NCI-H187 (cell line): Measurements from ENCODE around the gene PAFAH1B1.
"Not testable (repeated sequence)": the region's sequence is repeated elsewhere in the genome, so short reads cannot be mapped to it uniquely, and the experiment has no call there.

ENCODE experiments used
- DNase-seq, 2 experiments: peaks; one replicate each; lab custom pipeline; 2025; lab: John Stamatoyannopoulos, UW

The PAFAH1B1 gene

DNA sequence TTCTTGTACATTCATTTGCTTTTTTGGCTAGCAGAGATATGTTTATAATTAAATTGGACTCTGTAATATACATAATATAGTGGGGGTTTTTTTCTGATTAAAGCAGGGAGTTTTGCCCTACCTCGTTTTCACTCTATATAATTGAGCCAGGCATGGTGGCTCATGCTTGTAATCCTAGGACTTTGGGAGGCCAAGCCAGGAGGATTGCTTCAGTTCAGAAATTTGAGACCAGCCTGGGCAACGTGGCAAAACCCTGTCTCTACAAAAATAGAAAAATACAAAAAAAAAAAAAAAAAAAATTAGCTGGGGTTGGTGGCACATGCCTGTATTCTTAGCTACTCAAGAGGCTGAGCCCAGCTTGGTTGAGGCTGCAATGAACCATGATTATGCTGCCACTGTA lies 42.2 kb downstream of the PAFAH1B1 start:
- DNase-seq = no peak

- DNase-seq = no peak
Measured at GRCh38 chr17:2636169-2636930, 42.9 kb downstream of the PAFAH1B1 start.

GRCh38 chr17:2637422-2637821 lies 44.0 kb downstream of the PAFAH1B1 start:
- no peak for DNase-seq

GRCh38 chr17:2644971-2645370 lies 51.5 kb downstream of the PAFAH1B1 start:
- DNase-seq = no peak

GRCh38 chr17:2647957-2648356 lies 54.5 kb downstream of the PAFAH1B1 start:
- no peak for DNase-seq

GRCh38 chr17:2649191-2649590 lies 55.7 kb downstream of the PAFAH1B1 start:
- no peak for DNase-seq

DNA sequence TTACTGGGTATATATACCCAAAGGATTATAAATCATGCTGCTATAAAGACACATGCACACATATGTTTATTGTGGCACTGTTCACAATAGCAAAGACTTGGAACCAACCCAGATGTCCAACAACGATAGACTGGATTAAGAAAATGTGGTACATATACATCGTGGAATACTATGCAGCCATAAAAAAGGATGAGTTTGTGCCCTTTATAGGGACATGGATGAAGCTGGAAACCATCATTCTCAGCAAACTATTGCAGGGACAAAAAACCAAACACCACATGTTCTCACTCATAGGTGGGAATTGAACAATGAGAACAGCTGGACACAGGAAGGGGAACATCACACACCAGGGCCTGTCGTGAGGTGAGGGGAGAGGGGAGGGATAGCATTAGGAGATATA lies 59.5 kb downstream of the PAFAH1B1 start:
- not testable (repeated sequence) for DNase-seq

DNA sequence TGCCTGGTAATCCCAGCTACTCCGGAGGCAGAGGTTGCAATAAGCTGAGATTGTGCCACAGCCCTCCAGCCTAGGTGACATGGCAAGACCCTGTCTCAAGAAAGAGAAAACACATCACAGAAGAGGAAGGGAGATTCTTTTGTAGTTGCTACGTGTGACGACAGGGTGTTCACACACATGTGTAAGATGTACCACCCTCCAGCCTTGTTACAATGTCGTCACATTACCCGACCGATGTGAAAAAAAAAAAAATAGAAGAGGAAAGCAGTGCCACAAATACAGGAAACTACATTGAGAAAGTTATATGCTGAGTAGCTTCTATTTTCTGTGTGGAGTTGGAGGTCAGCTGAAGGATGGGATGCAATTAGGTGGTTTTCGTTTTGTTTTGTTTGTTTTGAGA lies 62.1 kb downstream of the PAFAH1B1 start:
- DNase-seq = no peak

DNA sequence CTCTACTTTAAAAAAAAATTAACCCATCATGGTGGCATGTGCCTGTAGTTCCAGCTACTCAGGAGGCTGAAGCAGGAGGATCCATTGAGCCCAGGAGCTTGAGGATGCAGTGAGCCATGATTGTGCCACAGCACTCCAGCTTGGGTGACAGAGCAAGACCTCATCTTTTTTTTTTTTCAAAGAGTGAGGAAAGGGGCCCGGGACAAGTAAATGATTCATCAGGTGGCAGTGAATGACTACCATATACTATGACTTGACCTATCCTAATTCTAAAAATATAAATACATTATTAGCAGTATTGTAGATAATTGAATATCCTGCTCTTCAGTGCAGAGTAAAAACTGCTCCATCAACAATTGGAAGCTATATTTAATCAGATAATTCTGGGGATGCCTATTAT lies 62.8 kb downstream of the PAFAH1B1 start:
- no peak for DNase-seq

- not testable (repeated sequence) for DNase-seq
Measured at GRCh38 chr17:2659337-2659736, 65.9 kb downstream of the PAFAH1B1 start.

DNA sequence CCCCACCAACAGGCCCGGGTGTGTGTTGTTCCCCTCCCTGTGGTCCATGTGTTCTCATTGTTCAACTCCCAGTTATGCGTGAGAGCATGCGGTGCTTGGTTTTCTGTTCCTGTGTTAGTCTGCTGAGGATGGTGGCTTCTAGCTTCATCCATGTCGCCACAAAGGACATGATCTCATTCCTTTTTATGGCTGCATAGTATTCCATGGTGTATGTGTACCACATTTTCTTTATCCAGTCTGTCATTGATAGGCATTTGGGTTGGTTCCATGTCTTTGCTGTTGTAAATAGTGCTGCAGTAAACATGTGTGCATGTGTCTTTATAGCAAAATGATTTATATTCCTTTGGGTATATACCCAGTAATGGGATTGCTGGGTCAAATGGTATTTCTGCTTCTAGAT lies 67.0 kb downstream of the PAFAH1B1 start:
- DNase-seq = not testable (repeated sequence)

GRCh38 chr17:2672026-2672425 lies 78.6 kb downstream of the PAFAH1B1 start:
- no peak for DNase-seq

- not testable (repeated sequence) for DNase-seq
Measured at GRCh38 chr17:2679247-2679646, 85.8 kb downstream of the PAFAH1B1 start.

GRCh38 chr17:2680961-2681360 lies 87.5 kb downstream of the PAFAH1B1 start:
- no peak for DNase-seq

- DNase-seq = no peak
Measured at GRCh38 chr17:2681650-2682049, 88.2 kb downstream of the PAFAH1B1 start.

- DNase-seq = no peak
Measured at GRCh38 chr17:2682176-2682938, 88.9 kb downstream of the PAFAH1B1 start.

- no peak for DNase-seq
Measured at GRCh38 chr17:2683912-2684311, 90.5 kb downstream of the PAFAH1B1 start.

DNA sequence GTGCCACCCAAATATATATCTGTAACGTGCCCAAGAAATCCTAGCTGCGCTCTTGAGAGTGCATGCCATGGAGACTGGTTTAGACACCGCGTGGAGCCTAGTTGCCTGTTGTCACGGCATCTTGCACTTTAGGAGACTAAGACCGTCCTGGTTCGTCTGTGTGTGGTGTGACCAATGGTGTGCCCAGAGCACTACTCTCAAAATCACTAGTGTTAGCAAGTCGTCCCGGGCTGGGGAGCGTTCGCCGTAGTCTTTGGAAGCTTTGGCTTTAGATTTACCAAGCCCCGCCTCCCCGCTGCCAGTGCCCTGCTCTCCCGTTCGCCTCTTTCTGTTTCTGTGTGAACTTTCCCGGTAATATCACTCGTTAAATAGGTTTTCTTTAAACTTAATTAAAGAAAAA lies 91.1 kb downstream of the PAFAH1B1 start:
- DNase-seq = no peak

DNA sequence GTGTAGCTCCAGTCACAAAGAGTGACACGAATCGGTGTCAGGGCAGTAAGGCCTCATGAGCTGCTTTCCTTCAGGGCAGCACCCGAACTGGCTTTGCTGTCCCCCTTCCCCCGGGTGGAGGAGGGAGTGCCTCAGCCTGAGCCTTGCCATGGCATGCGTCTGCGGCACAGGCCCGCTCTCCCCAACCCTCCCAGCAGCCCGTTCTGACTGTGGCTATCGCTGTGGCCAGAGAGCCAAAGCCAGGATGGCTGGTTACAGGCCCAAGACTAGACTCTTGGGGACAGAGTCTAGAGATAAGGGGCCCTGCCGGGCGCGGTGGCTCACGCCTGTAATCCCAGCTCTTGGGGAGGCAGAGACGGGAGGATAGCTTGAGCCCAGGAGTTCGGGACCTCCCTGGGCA lies 92.2 kb downstream of the PAFAH1B1 start:
- no peak for DNase-seq

DNA sequence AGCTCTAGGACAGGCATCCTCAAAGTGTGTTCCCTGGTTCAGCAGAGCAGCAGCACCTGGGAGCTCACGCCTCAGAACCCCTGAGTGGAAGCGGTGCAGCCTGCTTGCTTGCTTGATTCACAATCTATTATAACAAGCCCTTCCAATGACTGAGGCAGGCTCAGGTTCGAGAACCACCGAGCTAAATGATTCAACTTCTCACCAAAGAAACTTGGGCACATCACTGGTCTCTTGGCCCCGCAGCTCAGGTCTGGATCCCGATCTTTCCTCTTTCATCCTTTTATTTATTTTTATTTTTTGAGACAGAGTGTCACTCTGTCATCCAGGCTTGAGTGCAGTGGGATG lies 93.6 kb downstream of the PAFAH1B1 start:
- DNase-seq = no peak

GRCh38 chr17:2688351-2689342 lies 95.2 kb downstream of the PAFAH1B1 start:
- peak; percentile 29 to 57 for DNase-seq
